Neural progenitor cell (in vitro differentiated cells): ENCODE measurements around the gene YBEY.

ENCODE experiments used
- CTCF ChIP-seq: fragments of 200-600 bp; sonication (generic); IDR thresholded peaks from 2 replicates; pipeline ENCODE4 v1.5.1; 2017; ENCODE audit warnings: antibody characterized with exemption, mild to moderate bottlenecking
- EZH2 ChIP-seq: fragments of 200-600 bp; sonication (generic); IDR thresholded peaks from 2 replicates; pipeline ENCODE4 v1.6.1; 2017; ENCODE audit warnings: antibody characterized with exemption, mild to moderate bottlenecking, moderate library complexity

GRCh38 chr21:46295996-46296752 is 10.0 kb downstream of the YBEY start:
- TF ChIP-seq EZH2 (no peak), CTCF (no peak)
